Peyer's patch (tissue), 4 donors: ENCODE measurements around the gene EFNA1.

Experiments
- POLR2A ChIP-seq, 2 donors: fragments of 450-650 bp; IDR thresholded peaks; one replicate each; pipeline ENCODE4 v1.5.1; 2017; ENCODE audit warnings: antibody characterized with exemption in 2 of 2, mild to moderate bottlenecking in 2 of 2, moderate library complexity in 2 of 2
- TF ChIP-seq, protein P1 (sequence below), 6 experiments: fragments of 450-650 bp in 4 of 6; fragments of 200-600 bp in 2 of 6; sonication (generic) in 1 of 6; IDR thresholded peaks; one replicate each; pipeline ENCODE4 v1.5.1; 2017 to 2019; ENCODE audit warnings: antibody characterized with exemption in 6 of 6, mild to moderate bottlenecking in 3 of 6, moderate library complexity in 1 of 6

DNA sequence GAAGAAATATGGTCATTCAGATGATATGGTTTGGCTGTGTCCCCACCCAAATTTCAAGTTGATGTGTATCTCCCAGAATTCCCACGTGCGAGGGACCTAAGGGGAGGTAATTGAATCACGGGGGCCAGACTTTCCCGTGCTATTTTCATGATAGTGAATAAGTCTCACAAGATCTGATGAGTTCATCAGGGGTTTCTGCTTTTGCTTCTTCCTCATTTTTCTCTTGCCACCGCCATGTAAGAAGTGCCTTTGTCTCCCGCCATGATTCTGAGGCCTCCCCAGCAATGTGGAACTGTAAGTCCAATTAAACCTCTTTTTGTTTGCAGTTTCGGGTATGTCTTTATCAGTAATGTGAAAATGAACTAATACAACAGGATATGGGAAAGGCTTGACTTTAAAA lies 14.1 kb downstream of the EFNA1 start:
- TF ChIP-seq, protein P1, sequence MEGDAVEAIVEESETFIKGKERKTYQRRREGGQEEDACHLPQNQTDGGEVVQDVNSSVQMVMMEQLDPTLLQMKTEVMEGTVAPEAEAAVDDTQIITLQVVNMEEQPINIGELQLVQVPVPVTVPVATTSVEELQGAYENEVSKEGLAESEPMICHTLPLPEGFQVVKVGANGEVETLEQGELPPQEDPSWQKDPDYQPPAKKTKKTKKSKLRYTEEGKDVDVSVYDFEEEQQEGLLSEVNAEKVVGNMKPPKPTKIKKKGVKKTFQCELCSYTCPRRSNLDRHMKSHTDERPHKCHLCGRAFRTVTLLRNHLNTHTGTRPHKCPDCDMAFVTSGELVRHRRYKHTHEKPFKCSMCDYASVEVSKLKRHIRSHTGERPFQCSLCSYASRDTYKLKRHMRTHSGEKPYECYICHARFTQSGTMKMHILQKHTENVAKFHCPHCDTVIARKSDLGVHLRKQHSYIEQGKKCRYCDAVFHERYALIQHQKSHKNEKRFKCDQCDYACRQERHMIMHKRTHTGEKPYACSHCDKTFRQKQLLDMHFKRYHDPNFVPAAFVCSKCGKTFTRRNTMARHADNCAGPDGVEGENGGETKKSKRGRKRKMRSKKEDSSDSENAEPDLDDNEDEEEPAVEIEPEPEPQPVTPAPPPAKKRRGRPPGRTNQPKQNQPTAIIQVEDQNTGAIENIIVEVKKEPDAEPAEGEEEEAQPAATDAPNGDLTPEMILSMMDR (IDR thresholded peaks at IDR 0.05) = no peak
- no peak for TF ChIP-seq POLR2A (IDR thresholded peaks at IDR 0.05)
